Hematopoietic multipotent progenitor cell (in vitro differentiated cells): ENCODE results near the gene CDKN1A. TPM values are rescaled to one million over a fixed set of nuclear protein-coding genes. Genes with fewer than 3 reads are reported as not detected.

Experiments used
- DNase-seq, 3 donors: peaks; one replicate each; pipeline ENCODE4 v3.0.0-alpha.2; 2011 to 2015; ENCODE audit warnings: low read depth in 2 of 3, low spot score in 2 of 3
- small RNA-seq: library from RNA; depleted of rRNA; stranded (forward); fragments of <200 nt; gene quantifications from one replicate; pipeline ENCODE3, GENCODE V24; 2012
- total RNA-seq: library from RNA; depleted of rRNA; stranded (reverse); fragments of >200 nt; gene quantifications from one replicate; pipeline ENCODE4 v1.2.3, GENCODE V29; 2012

Gene CDKN1A
- total RNA-seq, 1 donor = 16.4 TPM

- DNase-seq = peak in 2 of 3 donors; percentile 57 to 78
These were observed 56.9 kb downstream of the CDKN1A start for GRCh38 chr6:36735110-36736071.

Small RNAs within 50 kb of the gene (small RNA-seq; reads per million reads assigned to genes)
- gene RF00019 = not detected
- 3.9 reads per million, percentile 84 among the genes with 10 or more reads in this experiment for gene RNU1-88P

Other genes starting within 250 kb of the CDKN1A start
- 0.27 TPM for gene PXT1, start 235.9 kb upstream of the CDKN1A start, total RNA-seq
- gene KCTD20, start 235.7 kb upstream of the CDKN1A start, total RNA-seq = 49.3 TPM
- 13.5 TPM for gene STK38, start 131.2 kb upstream of the CDKN1A start, total RNA-seq
- 340 TPM for gene SRSF3, start 84.4 kb upstream of the CDKN1A start, total RNA-seq
- gene RAB44, start 19.1 kb downstream of the CDKN1A start, total RNA-seq = 10.5 TPM
- 0.81 TPM for gene CPNE5, start 160.7 kb downstream of the CDKN1A start, total RNA-seq
- 17.8 TPM for gene PPIL1, start 196.1 kb downstream of the CDKN1A start, total RNA-seq
- gene C6orf89, start 207.2 kb downstream of the CDKN1A start, total RNA-seq = 19.7 TPM